HG02973 (cell line): ENCODE data around the gene COLEC12.

ENCODE experiments used
- ATAC-seq: cut with Tn5 transposase; IDR thresholded peaks from one replicate; pipeline ENCODE4 v1.9.1; 2021; ENCODE audit warnings: moderate library complexity; ENCODE audit not compliant: unreplicated experiment

COLEC12 gene

GRCh38 chr18:500632-501405 is at the start of gene COLEC12:
Gene COLEC12, minus strand, starts transcription at chr18:500701. Its CDS starts 187 bp downstream, at chr18:500514.
- ATAC-seq = no peak

- ATAC-seq = no peak
These were observed 49.5 kb upstream of the COLEC12 start for GRCh38 chr18:549967-550366.

DNA sequence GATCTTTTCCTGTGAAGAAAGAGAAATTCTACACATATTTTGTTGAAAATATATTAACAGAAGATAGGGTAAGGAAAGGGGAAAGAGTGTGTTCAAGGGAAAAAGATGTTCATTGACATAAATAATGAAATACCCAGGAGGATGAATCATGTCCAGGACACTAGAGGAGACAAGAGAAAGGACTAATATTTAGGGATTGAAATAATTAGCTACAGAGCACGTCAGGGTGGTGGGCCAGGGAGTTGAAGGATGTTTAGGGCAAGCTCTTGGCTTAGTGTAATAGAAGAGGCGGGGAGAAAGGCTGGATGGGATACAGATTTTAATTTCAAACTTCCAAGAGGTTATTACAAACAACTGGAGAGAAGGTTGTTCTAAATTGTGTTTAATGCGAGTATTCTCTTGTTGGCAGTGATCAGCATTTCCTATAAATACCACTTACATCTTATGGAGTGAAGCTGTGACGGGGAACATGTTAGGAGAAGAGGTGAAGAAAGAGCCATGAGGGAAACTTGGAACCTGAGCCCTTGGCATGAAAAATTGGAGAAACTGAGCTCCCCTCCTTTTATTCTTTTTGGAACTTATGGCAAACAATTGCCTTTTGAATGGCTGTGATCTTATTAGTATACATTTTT is 43.1 kb upstream of the COLEC12 start:
- no peak for ATAC-seq

DNA sequence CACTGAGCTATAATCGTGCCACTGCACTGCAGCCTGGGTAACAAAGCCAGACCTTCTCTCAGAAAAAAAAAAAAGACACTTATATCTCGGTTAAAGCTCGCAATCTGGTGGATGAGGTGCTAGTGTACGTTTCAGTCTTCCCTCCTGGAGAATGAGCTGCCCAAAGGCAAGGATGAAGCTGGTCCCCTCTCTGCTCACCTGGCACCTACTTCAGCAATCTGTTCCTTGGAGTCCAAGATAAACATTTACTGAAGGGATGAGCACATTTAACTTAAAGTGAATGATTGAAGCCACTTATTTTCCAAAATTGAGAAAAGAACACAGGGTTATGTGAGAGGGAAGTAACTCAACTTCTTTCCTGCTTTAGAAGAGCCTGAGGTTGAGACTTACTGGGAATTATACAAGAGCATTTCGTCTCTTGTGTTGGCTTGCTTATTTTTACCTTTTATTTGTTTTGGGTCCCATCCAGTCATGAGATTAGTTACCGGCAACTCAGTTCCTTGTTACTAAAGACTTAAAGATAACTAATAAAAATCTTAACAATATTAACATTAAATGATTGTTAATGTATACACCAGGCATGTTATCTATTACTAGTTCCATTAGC is 33.6 kb upstream of the COLEC12 start:
- ATAC-seq = no peak

DNA sequence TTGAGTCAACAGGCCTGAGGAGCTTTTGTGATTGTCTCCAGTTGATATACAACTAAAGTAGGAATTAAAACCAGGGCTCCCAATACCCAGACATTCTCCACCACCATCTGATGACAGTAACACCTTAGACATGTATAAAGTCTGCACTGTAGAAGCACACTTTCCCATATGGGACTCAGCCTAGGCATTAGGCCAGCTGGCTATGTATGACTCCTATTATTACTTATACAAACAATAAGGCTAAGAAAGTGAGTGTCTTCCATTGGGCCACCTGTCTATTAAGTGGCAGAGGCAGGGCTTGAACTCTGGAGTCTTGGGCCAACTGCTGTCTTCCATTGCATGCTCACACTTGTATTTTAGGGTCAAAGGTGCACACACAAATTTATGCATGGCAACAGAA is 32.1 kb upstream of the COLEC12 start:
- no peak for ATAC-seq

- ATAC-seq = no peak
These were observed 31.5 kb upstream of the COLEC12 start for GRCh38 chr18:532018-532417.

GRCh38 chr18:527146-527545 is 26.6 kb upstream of the COLEC12 start:
- ATAC-seq = no peak

- no peak for ATAC-seq
These were observed 26.2 kb upstream of the COLEC12 start for GRCh38 chr18:526681-527080.

- no peak for ATAC-seq
These were observed 24.7 kb upstream of the COLEC12 start for GRCh38 chr18:525036-525797.

- peak; percentile 51 for ATAC-seq
These were observed 24.0 kb upstream of the COLEC12 start for GRCh38 chr18:524466-524865.

GRCh38 chr18:523561-523960 is 23.1 kb upstream of the COLEC12 start:
- no peak for ATAC-seq

DNA sequence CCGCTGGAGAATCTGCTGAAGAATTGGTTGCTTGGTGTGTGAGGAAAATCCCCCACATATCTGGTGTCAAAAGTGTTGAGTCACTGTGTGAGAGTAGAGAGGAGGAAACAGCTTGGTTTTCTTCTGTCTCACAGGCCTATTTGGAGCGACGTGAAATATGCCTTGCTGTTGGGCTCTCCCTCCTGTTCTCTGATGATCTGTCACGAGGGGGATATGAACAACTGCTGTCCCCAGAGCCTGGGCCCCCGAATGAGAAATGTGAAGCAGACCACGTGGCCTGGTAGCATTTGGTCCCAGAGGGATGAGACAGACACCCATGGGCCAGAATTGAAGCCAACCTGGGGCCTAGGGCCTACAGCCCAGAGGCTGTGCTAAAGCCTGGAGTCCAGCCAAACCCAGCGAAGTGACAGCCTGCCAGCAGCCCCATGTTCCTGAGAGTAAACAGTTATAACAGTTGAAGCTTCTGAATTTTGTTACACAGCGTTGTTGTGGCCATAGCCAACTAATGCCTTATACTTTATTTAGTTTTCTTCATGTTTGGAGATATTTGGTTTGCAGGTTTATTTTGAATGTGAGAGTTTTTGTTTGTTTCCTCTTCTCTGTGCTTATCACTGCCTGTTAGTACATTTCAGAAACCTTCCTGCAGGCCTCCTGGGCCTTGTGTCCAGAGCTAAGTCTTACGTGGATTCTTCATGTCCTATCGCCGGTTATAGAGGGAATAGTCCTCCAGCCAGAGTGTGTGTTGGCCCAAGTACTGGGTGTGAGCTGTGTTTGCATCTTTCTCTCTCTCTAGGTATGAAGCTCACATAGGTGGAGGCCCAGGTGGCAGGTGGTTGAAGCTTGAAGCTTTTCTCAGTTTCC is 18.7 kb upstream of the COLEC12 start:
- peak; percentile 90 for ATAC-seq

GRCh38 chr18:518081-518480 is 17.6 kb upstream of the COLEC12 start:
- ATAC-seq = no peak

- ATAC-seq = no peak
These were observed 15.3 kb upstream of the COLEC12 start for GRCh38 chr18:515838-516237.

DNA sequence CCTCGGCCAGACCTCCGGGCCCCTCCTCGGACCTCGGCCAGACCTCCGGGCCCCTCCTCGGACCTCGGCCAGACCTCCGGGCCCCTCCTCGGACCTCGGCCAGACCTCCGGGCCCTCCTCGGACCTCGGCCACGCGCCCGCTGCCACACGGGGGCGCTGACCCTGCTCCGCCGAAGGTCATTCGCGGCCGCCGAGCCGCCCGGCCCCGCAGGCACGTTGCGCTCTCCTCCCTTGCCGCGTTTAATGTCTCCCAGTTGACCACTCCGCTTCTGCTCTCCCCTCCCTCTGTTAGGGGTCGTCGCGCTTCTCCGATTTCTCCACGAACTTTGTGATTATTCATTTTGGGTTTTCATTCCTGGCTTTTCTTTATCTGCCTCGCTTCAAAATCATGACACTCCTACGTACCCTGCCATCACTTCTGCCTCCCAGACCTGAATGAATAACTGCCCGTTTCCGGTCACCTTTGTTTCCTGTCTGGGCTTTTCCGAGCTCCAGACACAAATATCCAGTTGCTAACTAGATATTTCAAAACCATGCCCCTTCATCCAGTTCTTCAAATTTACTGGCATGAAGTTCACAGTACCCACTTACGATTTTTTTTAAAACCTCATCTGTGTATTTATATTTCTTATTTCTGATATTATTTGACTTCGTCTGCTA is 14.8 kb upstream of the COLEC12 start:
- no peak for ATAC-seq

DNA sequence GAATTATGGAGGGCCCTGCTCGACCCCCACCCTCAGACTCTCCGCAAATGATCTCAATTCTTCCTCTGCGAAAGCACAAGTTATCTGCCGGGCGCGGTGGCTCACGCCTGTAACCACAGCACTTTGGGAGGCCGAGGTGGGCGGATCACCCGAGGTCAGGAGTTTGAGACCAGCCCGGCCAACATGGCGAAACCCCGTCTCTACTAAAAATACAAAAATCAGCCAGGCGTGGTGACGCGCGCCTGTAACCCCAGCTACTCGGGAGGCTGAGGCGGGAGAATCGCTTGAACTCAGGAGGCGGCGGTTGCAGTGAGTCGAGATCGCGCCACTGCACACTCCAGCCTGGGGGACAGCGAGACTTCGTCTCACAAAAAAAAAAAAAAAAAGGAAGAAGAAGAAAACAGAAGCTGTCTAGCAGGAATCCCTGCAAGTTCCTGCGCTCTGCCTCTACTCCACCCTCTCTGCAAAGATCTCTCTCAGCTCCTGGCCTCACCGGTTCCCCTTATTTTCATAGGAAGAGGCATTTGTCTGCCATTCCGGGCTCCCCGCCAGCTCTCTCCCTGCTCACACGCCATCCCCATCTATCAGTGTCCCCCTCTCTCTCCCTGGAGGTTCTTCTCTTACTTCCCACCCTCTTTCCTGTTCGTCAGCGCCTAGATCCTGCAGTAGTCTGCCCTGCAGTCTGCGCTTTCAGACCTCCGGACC is 13.5 kb upstream of the COLEC12 start:
- ATAC-seq = no peak

DNA sequence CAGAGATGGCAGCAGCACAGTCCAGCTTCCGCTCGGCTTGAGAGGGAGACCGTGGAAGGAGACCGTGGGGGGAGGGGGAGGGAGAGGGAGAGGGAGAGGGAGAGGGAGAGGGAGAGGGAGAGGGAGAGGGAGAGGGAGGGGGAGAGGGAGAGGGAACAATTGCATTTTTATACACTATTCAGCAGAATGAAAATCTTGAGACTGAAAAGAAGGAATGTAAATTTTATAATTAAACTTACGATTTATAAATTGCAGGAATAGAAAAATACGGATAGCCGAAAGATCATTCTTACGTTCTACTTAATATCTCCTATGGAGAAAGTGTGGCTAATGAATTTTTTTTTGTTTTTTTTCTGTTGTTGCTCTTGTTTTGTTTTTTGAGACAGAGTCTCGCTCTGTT is 12.5 kb upstream of the COLEC12 start:
- ATAC-seq = no peak

DNA sequence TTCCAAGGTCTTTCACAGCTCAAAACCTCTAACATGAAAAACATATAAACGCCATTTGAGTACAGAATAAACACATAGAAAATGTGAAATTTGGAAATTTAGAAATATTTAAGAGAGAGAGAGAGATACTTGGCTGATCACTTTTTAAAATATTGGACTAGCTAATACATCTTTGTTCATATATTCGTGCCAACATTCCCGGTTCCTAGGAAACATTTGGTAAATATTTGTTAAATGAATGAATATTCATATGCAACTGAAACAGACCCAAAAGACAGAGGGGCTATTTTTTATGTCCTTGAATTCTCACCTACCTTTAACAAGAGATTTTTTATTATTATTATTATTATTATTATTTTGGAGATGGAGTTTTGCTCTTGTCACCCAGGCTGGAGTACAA is 8.3 kb upstream of the COLEC12 start:
- no peak for ATAC-seq

- no peak for ATAC-seq
These were observed 7.1 kb upstream of the COLEC12 start for GRCh38 chr18:507636-508035.
